Memory B cell (primary cell): ENCODE data around the gene HSPB1.
"Not testable (repeated sequence)": the region's sequence is repeated elsewhere in the genome, so short reads cannot be mapped to it uniquely, and the experiment has no call there.

Experiments
- ATAC-seq: fragments of 150-1000 bp; cut with Tn5 transposase; 2 replicates; pipeline ENCODE4 v1.10.0; 2021; ENCODE audit warnings: low read depth, mild to moderate bottlenecking, moderate library complexity
- DNase-seq, 2 donors: peaks; one replicate each; pipeline ENCODE4 v3.0.0; 2022; ENCODE audit warnings: low spot score in 2 of 2
- H3K27ac Mint-ChIP-seq: one replicate; pipeline ENCODE4 v1.8.0; 2022; ENCODE audit warnings: mild to moderate bottlenecking, moderate library complexity, mixed read lengths
- H3K27me3 Mint-ChIP-seq: one replicate; pipeline ENCODE4 v1.8.0; 2022; ENCODE audit warnings: mixed read lengths
- H3K36me3 Mint-ChIP-seq: one replicate; pipeline ENCODE4 v1.8.0; 2022; ENCODE audit warnings: mild to moderate bottlenecking, mixed read lengths
- H3K4me1 Mint-ChIP-seq: one replicate; pipeline ENCODE4 v1.8.0; 2022; ENCODE audit warnings: mixed read lengths
- H3K4me3 Mint-ChIP-seq: one replicate; pipeline ENCODE4 v1.8.0; 2022; ENCODE audit warnings: mild to moderate bottlenecking, moderate library complexity, mixed read lengths
- H3K9me3 Mint-ChIP-seq: one replicate; pipeline ENCODE4 v1.8.0; 2022; ENCODE audit warnings: mixed read lengths

Gene HSPB1

GRCh38 chr7:76309341-76310101 lies 7.0 kb downstream of the HSPB1 start:
- DNase-seq, H3K27ac Mint-ChIP-seq, H3K36me3 Mint-ChIP-seq, H3K9me3 Mint-ChIP-seq, H3K4me1 Mint-ChIP-seq, ATAC-seq, H3K27me3 Mint-ChIP-seq, H3K4me3 Mint-ChIP-seq: not testable (repeated sequence)

GRCh38 chr7:76310102-76310957 lies 7.9 kb downstream of the HSPB1 start:
- no peaks in the 10 kb centered on the region for H3K27me3 Mint-ChIP-seq
- no peaks in the 10 kb centered on the region for H3K9me3 Mint-ChIP-seq
- ATAC-seq (no peak), DNase-seq (no peak)
- H3K36me3 Mint-ChIP-seq = no peaks in the 10 kb centered on the region
- no peak overlapping the region for H3K27ac Mint-ChIP-seq
- H3K4me3 Mint-ChIP-seq = no peak overlapping the region
- peaks cover 4% of the 10 kb centered on the region for H3K4me1 Mint-ChIP-seq

DNA sequence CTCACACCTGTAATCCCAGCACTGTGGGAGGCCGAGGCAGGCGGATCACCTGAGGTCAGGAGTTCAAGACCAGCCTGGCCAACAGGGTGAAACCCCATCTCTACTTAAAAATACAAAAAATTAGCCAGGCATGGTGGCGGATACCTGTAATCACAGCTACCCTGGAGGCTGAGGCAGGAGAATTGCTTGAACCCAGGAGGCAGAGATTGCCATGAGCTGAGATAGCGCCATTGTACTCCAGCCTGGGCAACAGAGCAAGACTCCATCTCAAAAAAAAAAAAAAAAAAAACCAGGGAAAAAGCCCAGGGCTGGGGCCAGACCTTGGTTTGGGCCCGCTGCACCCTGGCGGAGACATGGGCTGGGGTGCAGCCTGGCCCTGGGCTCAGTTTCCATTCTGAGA lies 9.4 kb downstream of the HSPB1 start:
- not testable (repeated sequence) for H3K36me3 Mint-ChIP-seq, H3K27me3 Mint-ChIP-seq, H3K4me1 Mint-ChIP-seq, H3K4me3 Mint-ChIP-seq, H3K9me3 Mint-ChIP-seq, ATAC-seq, H3K27ac Mint-ChIP-seq, DNase-seq

DNA sequence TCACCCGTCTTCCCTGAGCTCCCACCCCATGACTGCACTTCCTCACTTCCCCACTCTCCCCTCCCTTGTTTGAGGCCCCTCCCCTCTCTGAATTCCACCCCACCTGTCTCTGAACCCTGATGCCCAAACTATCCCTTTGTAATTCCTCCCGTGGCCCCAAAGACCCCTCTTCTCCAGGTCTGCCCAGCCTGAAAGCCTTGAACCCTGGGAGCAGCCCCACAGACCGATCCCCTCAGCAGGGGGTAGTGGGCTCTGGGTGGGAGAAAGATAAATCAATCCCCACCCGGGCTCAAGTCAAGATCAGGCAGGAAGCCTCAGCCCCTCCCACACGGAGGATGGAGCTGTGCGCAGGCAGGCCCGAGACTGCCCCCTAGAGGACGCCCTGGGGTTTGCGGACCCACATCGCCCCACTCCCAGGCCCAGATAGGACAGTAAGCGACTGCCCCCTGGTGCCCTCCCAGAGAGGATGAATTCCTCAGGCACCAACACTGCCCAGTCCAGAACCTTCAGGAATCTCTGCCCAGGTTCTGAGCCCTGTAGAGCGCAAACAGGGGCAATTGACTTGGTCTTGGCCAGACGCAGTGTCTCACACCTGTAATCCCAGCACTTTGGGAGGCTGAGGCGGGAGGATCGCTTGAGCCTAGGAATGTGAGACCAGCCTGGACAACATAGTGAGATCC lies 11.7 kb downstream of the HSPB1 start:
- Mint-ChIP-seq H3K9me3 (no peaks in the 10 kb centered on the region), H3K27ac (no peak overlapping the region), H3K36me3 (no peaks in the 10 kb centered on the region), H3K27me3 (no peaks in the 10 kb centered on the region), H3K4me3 (no peak overlapping the region), H3K4me1 (peaks cover 16% of the 10 kb centered on the region)
- peak; percentile 88 to 91 for DNase-seq
- peak; percentile 43 for ATAC-seq

- H3K36me3 Mint-ChIP-seq, ATAC-seq, H3K9me3 Mint-ChIP-seq, DNase-seq, H3K4me3 Mint-ChIP-seq, H3K27ac Mint-ChIP-seq, H3K27me3 Mint-ChIP-seq: not testable (repeated sequence)
- peaks cover 17% of the 10 kb centered on the region for H3K4me1 Mint-ChIP-seq
These were observed 12.3 kb downstream of the HSPB1 start for GRCh38 chr7:76314740-76315139.

- Mint-ChIP-seq H3K4me1 (peaks cover 19% of the 10 kb centered on the region), H3K4me3 (no peak overlapping the region), H3K9me3 (no peaks in the 10 kb centered on the region), H3K27ac (no peak overlapping the region), H3K36me3 (no peaks in the 10 kb centered on the region), H3K27me3 (no peaks in the 10 kb centered on the region)
- no peak for ATAC-seq
- DNase-seq = no peak
These were observed 12.9 kb downstream of the HSPB1 start for GRCh38 chr7:76315364-76315763.

DNA sequence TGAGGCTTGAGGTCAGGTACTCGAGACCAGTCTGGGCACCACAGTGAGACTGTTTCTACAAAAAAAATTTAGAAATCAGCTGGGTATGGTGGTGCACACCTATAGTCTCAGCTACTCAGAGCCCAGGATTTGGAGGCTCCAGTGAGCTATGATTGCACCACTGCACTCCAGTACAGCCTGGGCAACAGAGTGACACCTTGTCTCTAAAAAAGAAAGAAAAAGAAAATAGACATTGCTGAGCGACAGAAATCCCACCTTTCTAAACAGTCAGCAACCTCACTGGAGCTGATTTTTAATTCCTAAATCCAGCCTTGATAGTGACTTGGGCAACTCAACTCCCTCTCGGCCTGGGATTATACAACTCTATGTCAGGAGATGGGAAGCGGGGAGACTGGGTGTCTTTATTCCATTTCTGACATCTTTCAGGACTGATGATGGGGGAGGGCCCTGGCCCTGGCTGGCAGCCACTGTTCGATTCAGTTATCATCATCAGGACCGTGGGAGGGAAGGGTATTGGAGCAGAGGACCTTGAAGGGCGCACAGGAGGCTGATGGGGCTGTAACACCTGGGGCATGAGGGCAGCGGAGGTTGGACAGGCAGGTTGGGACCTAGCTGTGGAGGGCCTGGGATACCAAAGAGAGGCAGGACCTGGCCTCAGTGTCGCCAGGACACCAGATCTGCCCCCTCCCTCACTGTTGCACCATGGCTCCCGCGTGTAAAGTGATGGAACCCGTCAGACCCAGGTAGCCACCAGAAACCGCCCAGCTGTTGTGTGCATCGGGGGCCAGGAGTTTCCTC lies 14.7 kb downstream of the HSPB1 start:
- Mint-ChIP-seq H3K27ac (peak overlapping the region; percentile 84), H3K4me3 (peak overlapping the region; percentile 98), H3K4me1 (peaks cover 19% of the 10 kb centered on the region), H3K27me3 (no peaks in the 10 kb centered on the region), H3K36me3 (no peaks in the 10 kb centered on the region), H3K9me3 (no peaks in the 10 kb centered on the region)
- DNase-seq (no peak), ATAC-seq (no peak)

DNA sequence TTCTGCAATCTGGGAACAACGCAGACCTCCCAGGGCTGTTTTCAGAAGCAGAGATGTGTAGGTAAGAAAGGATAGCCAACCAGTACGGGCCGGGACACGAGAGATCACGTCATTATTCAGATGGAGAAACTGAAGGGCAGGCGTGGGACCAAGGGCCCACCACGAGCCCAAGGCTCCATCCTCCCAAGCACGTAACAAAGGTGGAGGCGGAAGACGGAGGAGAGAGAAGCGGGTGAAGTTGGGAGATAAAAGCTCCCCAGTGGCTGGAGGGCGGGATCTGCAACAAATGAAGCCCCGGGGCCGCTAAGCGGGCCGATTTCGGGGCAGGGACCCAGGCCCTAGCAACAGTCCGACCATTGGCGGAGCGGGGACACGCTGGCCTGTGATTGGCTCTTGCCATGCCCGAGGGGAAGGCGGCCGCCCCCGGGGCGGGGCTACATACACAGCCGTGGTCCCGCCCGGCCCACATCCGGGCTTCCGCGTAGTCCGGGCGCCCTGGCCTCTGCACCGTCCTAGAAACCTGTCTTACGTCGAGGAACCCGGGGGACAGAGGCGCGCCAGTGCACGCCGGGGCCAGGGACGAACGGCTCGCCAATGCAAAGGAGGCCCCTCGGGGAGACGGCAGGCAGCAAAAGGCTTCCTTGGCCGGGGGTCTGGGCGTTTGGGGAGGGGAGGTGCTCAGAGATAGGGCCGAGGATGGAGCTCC lies 15.5 kb downstream of the HSPB1 start:
- DNase-seq (peak; percentile 88 to 90), ATAC-seq (peak; percentile 92)
- Mint-ChIP-seq H3K27me3 (no peaks in the 10 kb centered on the region), H3K4me1 (peaks cover 19% of the 10 kb centered on the region), H3K9me3 (no peaks in the 10 kb centered on the region), H3K4me3 (peak overlapping the region; percentile 98), H3K36me3 (no peaks in the 10 kb centered on the region), H3K27ac (peak overlapping the region; percentile 84)

DNA sequence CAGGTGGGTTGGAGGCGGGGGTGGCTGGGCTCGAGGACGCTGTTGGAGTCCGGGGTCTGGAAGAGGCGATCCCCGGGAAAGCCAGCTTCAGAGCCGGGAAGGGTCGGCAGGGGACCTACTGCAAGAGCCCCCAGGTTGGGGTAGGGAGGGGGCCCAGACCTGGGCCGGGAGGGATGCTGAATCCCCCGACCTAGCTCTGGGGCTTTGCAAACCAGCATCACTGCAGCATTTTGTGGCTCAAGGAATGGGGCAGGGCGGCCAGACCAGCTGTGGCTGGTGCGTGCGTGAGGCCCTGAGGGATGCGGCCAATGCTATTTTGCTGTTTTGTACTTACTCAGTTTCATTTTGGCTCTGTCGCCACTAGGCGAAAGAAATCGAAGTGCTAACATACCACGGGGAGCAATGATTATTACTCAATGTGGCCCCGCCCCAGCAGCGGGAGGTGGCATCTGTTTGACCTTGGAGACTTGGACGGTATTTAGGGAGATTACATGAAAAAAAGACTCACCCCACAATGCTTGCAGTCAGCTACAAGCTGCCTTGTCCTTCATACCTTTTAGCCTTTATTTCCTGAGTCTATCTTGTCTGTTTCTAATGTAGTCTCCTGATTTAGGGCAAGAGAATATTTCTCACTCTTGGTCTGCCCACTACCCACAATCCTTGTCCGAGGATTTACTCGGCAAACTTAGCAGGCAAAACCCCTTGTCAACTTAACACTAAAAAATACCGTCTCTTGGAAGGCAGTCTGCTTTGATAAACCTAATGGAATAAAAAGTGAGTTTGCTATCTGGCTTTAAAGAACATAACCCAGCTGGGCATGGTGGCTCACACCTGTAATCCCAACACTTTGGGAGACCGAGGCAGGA lies 16.2 kb downstream of the HSPB1 start:
- DNase-seq = peak; percentile 57 to 59
- no peaks in the 10 kb centered on the region for H3K9me3 Mint-ChIP-seq
- no peaks in the 10 kb centered on the region for H3K36me3 Mint-ChIP-seq
- H3K27me3 Mint-ChIP-seq = no peaks in the 10 kb centered on the region
- H3K27ac Mint-ChIP-seq = peak overlapping the region; percentile 84
- peak; percentile 64 for ATAC-seq
- peaks cover 17% of the 10 kb centered on the region for H3K4me1 Mint-ChIP-seq
- peak overlapping the region; percentile 98 for H3K4me3 Mint-ChIP-seq

GRCh38 chr7:76325092-76325491 lies 22.6 kb downstream of the HSPB1 start:
- H3K27me3 Mint-ChIP-seq = no peaks in the 10 kb centered on the region
- DNase-seq (no peak), ATAC-seq (no peak)
- peaks cover 11% of the 10 kb centered on the region for H3K4me1 Mint-ChIP-seq
- H3K4me3 Mint-ChIP-seq = no peak overlapping the region
- no peak overlapping the region for H3K27ac Mint-ChIP-seq
- peaks cover 21% of the 10 kb centered on the region for H3K36me3 Mint-ChIP-seq
- no peaks in the 10 kb centered on the region for H3K9me3 Mint-ChIP-seq

GRCh38 chr7:76325811-76326210 lies 23.3 kb downstream of the HSPB1 start:
- H3K36me3 Mint-ChIP-seq = peaks cover 22% of the 10 kb centered on the region

GRCh38 chr7:76326646-76327233 lies 24.3 kb downstream of the HSPB1 start:
- H3K4me1 Mint-ChIP-seq = peaks cover 16% of the 10 kb centered on the region
- no peaks in the 10 kb centered on the region for H3K9me3 Mint-ChIP-seq
- no peaks in the 10 kb centered on the region for H3K27me3 Mint-ChIP-seq
- no peak overlapping the region for H3K4me3 Mint-ChIP-seq
- ATAC-seq (no peak), DNase-seq (no peak)
- H3K27ac Mint-ChIP-seq = no peak overlapping the region
- H3K36me3 Mint-ChIP-seq = peaks cover 22% of the 10 kb centered on the region

More at GRCh38 chr7:76325811-76326210, 23.3 kb downstream of the HSPB1 start:
- Mint-ChIP-seq H3K9me3 (no peaks in the 10 kb centered on the region), H3K4me1 (peaks cover 16% of the 10 kb centered on the region), H3K27ac (no peak overlapping the region), H3K4me3 (no peak overlapping the region), H3K27me3 (no peaks in the 10 kb centered on the region)
- no peak for ATAC-seq
- no peak for DNase-seq
